ENCODE results near the gene KLRB1. TPM values are rescaled to one million over a fixed set of nuclear protein-coding genes. Genes with fewer than 3 reads are reported as not detected.
"Not testable (repeated sequence)": the region's sequence is repeated elsewhere in the genome, so short reads cannot be mapped to it uniquely, and the experiment has no call there.

KLRB1 gene
- total RNA-seq, 1 experiment from 2014 or later = not detected

- Histone ChIP-seq H3K9ac (ENCODE audit: low read length) (no peak overlapping the region), H3K27me3 (ENCODE audit: low read length) (no peaks in the 10 kb centered on the region), H2AFZ (ENCODE audit: low read length) (no peak overlapping the region), H3K27ac (ENCODE audit: low read length) (no peak overlapping the region), H3F3A (ENCODE audit: low read length, unreplicated experiment) (no peaks in the 10 kb centered on the region), H3K79me2 (ENCODE audit: low read length) (no peaks in the 10 kb centered on the region), H3K9me2 (replicated peaks; ENCODE audit: low read length) (no peaks in the 10 kb centered on the region), H3K9me3 (ENCODE audit: low read length) (no peaks in the 10 kb centered on the region), H3K36me3 (ENCODE audit: low read depth, low read length) (no peaks in the 10 kb centered on the region), H4K20me1 (ENCODE audit: low read length) (no peaks in the 10 kb centered on the region), H3K4me1 (ENCODE audit: insufficient read depth, low read length) (no peaks in the 10 kb centered on the region), H3K4me2 (ENCODE audit: low read length) (no peak overlapping the region), H3K4me3 (ENCODE audit: low read length) (no peak overlapping the region)
- ATAC-seq = no peak
- intact Hi-C loops (cut with micrococcal nuclease) = no loop called here
- no TSS peak for BruUV-seq (replicated peaks)
- TF ChIP-seq EZH2phosphoT487 (IDR thresholded peaks at IDR 0.05; ENCODE audit: borderline replicate concordance, low read length) (no peak), CTCF (conservative IDR thresholded peaks at IDR 0.05; ENCODE audit: low read depth, low read length) (0 out of 2 replicates have a peak, but pooled peaks have one; percentile 14)
- ChIA-PET POLR2A (ENCODE audit: unreplicated experiment) (no interaction called here), CTCF (no interaction called here)
- DNase-seq = no peak
Measured at GRCh38 chr12:9619411-9620179, 11.9 kb upstream of the KLRB1 start.

GRCh38 chr12:9618906-9619305 is 11.2 kb upstream of the KLRB1 start:
- H3K4me2 ChIP-seq (ENCODE audit: low read length); H3K9me3 ChIP-seq (ENCODE audit: low read length); H3K36me3 ChIP-seq (ENCODE audit: low read depth, low read length); intact Hi-C loops (cut with micrococcal nuclease); H3F3A ChIP-seq (ENCODE audit: low read length, unreplicated experiment); H3K9me2 ChIP-seq (replicated peaks; ENCODE audit: low read length); H3K4me1 ChIP-seq (ENCODE audit: insufficient read depth, low read length); H2AFZ ChIP-seq (ENCODE audit: low read length); DNase-seq; H3K27ac ChIP-seq (ENCODE audit: low read length); H3K4me3 ChIP-seq (ENCODE audit: low read length); ATAC-seq; H3K79me2 ChIP-seq (ENCODE audit: low read length); CTCF ChIA-PET; H3K27me3 ChIP-seq (ENCODE audit: low read length); H3K9ac ChIP-seq (ENCODE audit: low read length); BruUV-seq (replicated peaks); POLR2A ChIA-PET (ENCODE audit: unreplicated experiment); H4K20me1 ChIP-seq (ENCODE audit: low read length): not testable (repeated sequence)

- Histone ChIP-seq H2AFZ (ENCODE audit: low read length) (no peak overlapping the region), H3K9me3 (ENCODE audit: low read length) (no peaks in the 10 kb centered on the region), H3K4me2 (ENCODE audit: low read length) (no peak overlapping the region), H4K20me1 (ENCODE audit: low read length) (no peaks in the 10 kb centered on the region), H3K9ac (ENCODE audit: low read length) (no peak overlapping the region), H3K4me3 (ENCODE audit: low read length) (no peak overlapping the region), H3F3A (ENCODE audit: low read length, unreplicated experiment) (no peaks in the 10 kb centered on the region), H3K27me3 (ENCODE audit: low read length) (no peaks in the 10 kb centered on the region), H3K36me3 (ENCODE audit: low read depth, low read length) (no peaks in the 10 kb centered on the region), H3K9me2 (replicated peaks; ENCODE audit: low read length) (no peaks in the 10 kb centered on the region), H3K4me1 (ENCODE audit: insufficient read depth, low read length) (no peaks in the 10 kb centered on the region), H3K27ac (ENCODE audit: low read length) (no peak overlapping the region), H3K79me2 (ENCODE audit: low read length) (no peaks in the 10 kb centered on the region)
- TF ChIP-seq EZH2 (IDR thresholded peaks at IDR 0.05; ENCODE audit: low read length, unreplicated experiment) (no peak), EZH2phosphoT487 (IDR thresholded peaks at IDR 0.05; ENCODE audit: borderline replicate concordance, low read length) (no peak), CTCF (conservative IDR thresholded peaks at IDR 0.05; ENCODE audit: low read depth, low read length) (no peak)
- POLR2A ChIA-PET (ENCODE audit: unreplicated experiment) = no interaction called here
- ATAC-seq (no peak), DNase-seq (no peak)
- intact Hi-C loops (cut with micrococcal nuclease) = no loop called here
- BruUV-seq (replicated peaks) = no TSS peak
- CTCF ChIA-PET = no interaction called here
Measured at GRCh38 chr12:9617124-9617523, 9.4 kb upstream of the KLRB1 start.

Data from PC-3 (cell line).